A673 (cell line): ENCODE results near the gene GRIK3.

Experiments
- CTCF ChIP-seq: fragments of 300-800, 200-600 bp; sonication (generic); conservative IDR thresholded peaks from 2 replicates; pipeline ENCODE4 v1.5.1; 2017; ENCODE audit warnings: low read depth, mild to moderate bottlenecking, antibody characterized with exemption, low read length, moderate library complexity, mixed read lengths
- EZH2 ChIP-seq: fragments of 200-600 bp; sonication (generic); IDR thresholded peaks from 2 replicates; pipeline ENCODE4 v1.6.1; 2017; ENCODE audit warnings: borderline replicate concordance, low read depth, mild to moderate bottlenecking, mixed read lengths, antibody characterized with exemption, low read length; ENCODE audit not compliant: poor library complexity, severe bottlenecking

- TF ChIP-seq CTCF (no peak), EZH2 (no peak)
Measured at GRCh38 chr1:36924282-36924811, 110.0 kb downstream of the GRIK3 start.
